GM21619 (cell line): ENCODE measurements around the gene ZNF622.
"Not testable (repeated sequence)": the region's sequence is repeated elsewhere in the genome, so short reads cannot be mapped to it uniquely, and the experiment has no call there.

Experiments
- ATAC-seq: cut with Tn5 transposase; IDR thresholded peaks from one replicate; pipeline ENCODE4 v1.9.1; 2021; ENCODE audit not compliant: unreplicated experiment

ZNF622 gene

DNA sequence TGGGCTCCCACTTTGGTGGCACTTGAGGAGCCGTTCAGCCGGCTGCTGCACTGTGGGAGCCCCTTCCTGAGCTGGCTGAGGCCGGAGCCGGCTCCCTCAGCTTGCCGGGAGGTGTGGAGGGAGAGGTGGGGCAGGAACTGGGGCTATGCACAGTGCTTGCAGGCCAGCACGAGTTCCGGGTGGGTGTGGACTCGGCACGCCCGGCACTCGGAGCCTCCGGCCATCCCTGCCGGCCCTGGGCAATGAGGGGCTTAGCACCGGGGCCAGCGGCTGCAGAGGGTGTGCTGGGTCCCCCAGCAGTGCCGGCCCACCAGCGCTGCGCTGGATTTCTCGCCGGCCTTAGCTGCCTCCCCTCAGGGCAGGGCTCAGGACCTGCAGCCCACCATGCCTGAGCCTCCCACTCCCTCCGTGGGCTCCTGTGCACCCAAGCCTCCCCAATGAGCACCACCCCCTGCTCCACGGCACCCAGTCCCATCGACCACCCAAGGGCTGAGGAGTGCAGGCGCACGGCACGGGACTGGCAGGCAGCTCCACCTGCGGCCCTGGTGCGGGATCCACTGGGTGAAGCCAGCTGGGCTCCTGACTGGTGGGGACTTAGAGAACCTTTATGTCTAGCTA, 29.4 kb downstream of the ZNF622 start:
- ATAC-seq, result not testable (repeated sequence)

DNA sequence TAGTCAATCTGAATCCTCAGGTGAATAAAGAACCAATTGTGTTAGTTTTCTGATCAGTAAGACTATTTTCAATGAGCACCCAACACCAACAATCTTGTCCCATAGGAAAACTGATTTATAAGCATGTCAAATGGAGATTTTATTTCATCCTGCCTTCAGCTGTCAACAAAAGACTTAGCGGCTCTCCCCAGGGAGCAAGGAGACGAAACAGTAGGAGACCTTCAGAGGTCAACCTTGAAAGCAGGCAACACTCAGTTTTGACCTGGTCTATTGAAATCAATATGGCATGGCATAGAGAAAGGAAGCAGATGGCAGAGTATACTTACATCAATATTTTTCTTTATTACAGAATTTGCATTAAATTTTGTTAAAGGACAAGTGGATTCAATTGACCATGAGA, 34.1 kb downstream of the ZNF622 start:
- ATAC-seq, result no peak

DNA sequence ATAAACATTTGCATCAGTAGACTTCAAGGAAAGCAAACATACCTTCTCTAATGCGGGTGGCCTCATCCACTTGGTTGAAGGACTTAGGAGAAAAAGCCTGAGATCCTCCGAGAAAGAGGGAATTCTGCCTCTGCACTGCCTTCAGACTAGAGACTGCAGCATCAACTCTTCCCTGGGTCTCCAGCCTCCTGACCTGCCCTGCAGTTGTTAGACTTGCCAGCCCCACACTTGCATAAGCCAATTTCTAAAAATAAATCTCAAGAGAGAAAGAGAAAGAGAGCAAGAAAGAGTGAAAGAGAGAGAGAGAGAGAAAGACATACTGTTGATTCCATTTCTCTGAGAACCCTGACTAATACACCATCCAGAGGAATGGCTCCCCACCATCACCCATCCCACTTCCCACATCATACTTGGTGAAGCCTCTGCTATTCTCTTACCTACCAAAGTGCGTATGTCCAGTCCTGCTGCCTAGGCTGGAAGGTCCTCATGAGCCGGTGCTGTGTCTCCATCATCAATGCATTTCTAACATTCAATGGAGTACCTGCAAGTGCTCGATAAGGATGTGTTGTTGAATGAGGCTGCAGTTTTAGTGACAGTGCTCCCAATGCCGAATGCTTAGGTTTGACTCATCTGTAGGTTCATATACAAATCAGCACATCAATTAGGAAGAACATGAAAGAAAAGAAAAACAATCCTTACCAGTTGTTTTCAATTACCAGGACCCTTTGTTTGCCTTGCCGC, 35.1 kb downstream of the ZNF622 start:
- ATAC-seq, result no peak

DNA sequence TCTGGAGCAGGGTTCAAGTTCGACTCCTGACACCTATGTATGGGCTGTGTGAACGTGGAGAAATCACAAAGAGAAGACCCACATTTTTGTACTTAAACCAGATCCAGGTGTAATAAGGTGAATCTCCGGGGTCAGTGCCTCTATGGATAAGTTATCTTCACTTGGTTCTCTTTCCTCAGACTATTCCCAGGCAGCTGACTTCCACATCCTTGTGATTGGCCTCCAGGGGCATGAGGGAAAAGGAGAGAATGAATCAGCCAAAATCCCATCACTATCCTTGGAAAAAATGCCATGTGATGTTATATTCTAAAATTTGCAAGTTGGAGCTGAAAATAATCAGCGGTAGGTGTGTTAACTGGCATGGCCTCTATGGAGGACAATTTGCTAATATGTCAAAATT, 37.2 kb downstream of the ZNF622 start:
- ATAC-seq, result no peak

DNA sequence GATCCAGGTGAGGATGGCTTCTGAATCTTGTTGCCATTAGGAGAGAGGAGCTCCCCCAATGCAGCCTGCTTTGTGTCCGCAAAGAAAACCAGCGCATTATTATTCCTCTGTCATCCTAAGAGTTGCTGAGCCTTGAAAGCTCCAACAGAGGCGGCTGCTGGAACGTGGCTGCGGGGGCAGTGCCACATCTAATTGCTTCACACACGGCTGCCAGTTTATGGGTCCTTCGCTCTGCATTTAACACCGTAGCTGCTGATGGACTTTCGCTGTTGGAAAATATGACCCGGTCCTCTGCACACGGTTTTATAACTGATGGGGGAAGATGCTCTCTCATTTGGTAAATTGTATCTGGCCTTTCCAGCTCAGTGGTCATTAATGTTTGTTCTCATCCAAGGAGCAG, 38.0 kb downstream of the ZNF622 start:
- no peak for ATAC-seq

DNA sequence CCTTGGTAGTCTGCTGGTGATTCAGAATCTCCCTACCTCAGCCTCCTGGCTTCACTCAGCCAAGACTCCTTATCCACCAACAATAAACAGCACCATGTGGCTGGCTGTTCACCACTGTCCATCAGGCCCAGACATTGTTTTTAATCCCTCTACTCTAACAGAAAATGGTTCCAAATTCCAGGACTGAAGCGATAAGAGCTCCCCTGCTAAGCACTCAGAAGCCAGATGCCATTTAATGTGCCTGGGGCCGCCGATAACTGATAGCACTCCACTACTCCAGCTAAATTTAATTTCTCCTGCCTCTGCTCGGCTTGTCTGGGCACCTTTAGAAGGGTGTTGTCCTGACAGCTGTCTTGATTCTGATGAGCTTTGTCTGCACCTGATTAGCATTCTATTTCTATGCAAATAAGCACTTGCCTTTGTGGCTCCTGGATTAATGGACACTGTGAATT, 47.1 kb downstream of the ZNF622 start:
- ATAC-seq, result no peak

DNA sequence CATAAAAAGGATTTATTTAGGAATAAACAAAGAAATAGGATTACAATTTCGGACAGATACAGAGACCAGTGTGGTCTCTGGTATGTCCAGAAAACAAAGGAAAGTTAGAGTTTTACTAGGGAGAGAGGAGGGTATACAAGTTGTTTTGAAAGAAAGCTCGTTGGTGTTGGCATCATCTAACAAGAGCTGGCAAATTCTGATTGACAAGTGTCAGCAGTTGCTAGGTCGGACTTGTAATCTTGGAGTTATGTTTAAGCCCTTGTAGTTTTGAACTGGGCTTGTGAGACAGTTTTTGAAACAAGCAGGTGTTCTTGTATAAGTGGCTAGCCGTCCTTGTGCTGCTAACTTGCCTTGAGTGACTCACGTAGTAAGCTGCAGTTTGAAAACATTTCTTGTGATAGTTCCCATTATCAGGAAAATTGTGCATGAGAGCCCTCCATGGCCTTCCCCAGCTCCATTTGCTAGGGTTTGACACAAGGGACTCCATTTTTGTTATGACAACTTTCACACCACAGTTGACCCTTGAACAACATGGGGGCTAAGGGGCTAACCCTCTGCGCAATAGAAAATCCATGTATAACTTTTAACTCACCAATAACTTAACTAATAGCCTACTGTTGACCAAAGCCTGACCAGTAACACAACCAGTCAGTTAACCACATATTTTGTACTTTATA, 48.1 kb downstream of the ZNF622 start:
- ATAC-seq, result no peak

DNA sequence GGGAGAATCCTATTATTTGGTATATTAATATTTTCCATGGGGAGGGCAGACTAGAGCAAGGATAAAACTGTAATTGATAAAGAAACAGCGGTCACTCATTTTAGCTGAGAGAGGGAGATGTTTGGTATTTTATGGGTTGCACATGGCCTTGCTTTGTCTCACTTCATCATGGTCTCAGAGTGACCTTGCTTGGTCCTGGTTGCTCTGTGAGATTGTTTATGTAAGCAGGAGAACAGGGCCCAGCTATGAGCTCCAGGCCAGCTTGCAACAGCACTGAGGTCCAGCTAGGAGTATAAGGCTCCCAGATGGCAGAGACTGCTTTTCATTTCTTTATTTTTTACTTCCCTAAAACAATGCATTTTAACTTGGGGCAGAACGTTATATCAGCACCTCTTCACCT, 50.7 kb downstream of the ZNF622 start:
- no peak for ATAC-seq

DNA sequence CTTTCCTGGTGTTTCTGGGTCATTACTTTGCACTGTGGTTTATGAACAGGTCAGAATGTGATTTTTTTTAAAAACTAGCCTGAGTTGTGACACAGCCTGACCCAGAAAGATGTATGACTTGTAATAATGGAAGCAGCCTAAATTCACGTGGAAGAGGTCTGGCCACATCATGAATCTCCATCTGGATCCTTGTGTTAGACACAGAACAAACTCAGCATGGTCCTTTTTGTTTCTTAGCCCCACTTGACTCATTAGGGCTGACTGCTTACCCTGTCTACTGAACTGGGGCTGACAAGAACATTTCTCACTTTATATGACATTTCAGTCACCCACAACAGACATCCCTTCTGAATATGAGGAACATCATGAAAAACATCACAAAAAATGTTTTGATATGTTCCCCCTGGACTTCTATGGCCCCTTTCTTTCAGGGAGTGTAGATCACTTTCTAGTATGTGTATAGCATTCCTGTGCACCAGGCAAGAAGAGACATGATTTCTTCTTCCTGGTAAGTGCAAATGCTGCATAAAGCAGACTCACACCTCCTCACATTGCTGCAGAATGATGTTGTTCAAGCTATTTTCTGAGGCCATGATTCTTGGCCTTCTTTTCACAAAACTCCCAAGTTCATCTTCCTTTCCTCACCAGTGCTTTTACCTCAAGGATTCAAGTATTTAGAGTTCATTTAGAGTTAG, 52.3 kb downstream of the ZNF622 start:
- ATAC-seq, result no peak

DNA sequence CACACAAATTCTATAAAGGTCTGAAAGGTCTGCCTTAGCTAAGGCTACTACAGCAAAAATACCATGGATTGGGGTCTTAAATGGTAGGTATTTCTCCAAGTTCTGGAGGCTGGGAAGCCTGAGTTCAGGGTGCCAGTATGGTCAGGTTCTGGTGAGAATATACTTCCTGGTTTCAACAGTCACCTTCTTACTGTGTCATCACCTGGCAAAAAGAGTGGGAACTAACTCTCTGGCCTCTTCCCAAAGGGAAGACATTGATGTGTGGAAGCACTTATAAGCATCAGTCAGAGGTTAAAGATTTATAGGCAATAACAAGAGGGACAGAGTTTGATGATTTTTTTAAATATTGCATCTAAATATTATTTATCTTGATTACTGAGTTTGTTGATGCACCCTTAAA, 53.0 kb downstream of the ZNF622 start:
- ATAC-seq, result no peak

DNA sequence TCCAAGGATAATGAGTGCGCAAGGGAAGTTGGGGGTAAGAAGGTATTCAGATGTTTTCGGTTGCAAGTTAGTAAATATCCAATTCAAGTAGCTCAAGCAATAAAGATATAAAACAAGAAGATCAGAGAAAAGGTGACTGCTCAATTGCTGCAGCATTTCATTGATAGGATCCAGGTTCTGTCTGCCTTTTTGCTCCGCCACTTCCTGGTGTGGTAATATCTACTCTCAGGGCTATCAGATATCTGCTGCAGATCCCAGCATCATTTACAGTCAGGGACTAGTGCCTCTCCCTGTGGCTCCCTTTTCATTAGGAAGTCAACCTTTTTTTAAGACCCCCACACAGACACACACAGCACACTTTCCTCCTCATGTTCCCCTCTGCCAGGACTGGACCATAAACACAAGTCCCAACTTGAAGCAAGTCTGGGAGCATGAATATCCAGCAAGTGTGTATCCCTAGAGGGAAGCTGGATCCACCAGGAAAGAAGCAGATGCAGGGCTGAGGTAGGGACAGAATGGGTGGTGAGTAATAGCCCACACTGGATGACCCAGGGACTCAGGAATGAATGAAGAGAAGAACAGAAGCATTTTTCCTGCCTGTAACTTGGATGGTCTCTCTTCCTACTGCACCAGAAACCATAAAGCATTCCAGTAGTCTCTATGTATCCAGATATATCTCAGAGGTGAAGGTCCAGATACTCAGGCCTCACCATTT, 53.7 kb downstream of the ZNF622 start:
- ATAC-seq, result no peak

DNA sequence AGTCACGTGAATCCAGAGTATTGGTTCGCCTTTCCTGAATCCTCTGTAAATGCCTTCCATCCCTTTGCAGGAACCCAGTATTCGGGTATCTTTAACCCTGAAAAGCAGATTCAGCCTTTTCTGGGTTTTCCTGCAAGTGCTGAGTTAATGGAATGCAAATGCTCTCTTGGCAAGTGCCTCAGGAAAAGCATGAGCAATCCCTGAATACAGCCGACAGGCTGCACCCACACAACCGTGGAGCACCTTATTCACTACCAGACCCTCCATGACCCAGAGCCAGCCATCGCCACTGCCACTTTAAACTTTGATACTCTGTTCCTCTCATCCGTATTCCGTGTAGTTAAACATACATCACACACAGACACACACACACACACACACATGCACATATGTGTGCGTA, 54.4 kb downstream of the ZNF622 start:
- ATAC-seq, result no peak

DNA sequence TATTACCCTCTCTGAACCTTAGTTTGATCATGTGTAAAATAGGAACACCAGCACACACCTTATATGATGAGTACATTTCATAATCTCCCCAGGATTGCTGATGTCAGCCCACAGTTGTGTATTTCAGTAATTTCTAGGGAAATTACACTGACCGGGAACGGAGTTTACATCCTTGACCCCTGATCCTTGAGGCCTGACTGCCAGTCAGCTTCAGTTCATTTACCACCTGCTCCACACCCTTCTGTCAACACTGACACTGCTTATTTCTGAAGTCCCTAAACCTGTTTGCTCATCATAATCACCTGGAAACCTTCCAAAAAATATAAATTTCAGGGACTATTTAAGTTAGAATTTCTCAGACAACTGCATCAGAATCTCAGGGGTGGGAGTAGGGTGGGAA, 55.3 kb downstream of the ZNF622 start:
- ATAC-seq, result no peak

DNA sequence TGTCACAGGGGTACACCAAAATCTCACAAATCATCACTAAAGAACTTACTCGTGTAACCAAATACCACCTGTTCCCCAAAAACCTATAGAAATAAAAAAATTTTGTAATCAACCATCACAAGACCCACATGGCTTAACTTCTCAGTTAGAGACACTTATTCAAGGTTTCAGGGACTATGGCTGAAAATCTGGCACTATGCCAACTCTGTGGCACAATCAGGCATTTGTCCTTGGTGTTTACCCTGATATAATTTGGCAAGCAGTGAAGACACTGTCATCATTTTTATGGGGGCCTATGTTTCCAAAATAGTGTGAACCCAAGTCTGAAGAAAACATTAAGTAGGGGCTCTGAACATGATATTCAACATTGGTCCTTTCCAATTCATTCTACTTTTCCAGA, 59.0 kb downstream of the ZNF622 start:
- no peak for ATAC-seq

DNA sequence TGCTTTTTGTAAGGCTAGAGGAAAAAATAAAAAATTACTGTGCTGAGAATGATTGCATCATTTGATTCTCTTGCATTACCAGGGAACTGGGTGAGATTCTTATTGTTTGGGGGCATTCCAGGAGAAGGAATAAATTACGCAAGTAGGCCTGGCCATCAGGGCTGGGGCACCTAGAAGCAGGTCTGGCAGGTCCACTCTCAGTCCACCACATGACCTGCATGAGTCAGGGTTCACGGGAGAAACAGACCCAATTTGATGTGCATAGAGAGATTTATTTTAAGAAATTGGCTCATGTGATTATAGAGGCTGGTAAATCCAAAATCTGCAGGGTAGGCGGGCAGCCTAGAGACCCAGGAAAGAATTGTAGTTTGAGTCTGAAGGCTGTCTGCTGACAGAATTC, 59.6 kb downstream of the ZNF622 start:
- ATAC-seq, result no peak
